Glutamatergic neuron (in vitro differentiated cells): Measurements from ENCODE around the gene GTF3C2. TPM values are rescaled to one million over a fixed set of nuclear protein-coding genes. Genes with fewer than 3 reads are reported as not detected.

Source experiments
- DNase-seq: peaks from one replicate; pipeline ENCODE4 v3.0.0; 2022
- H3K27ac Mint-ChIP-seq: one replicate; pipeline ENCODE4 v1.8.0; 2020; ENCODE audit warnings: mild to moderate bottlenecking, mixed read lengths, inconsistent platforms; ENCODE audit not compliant: unreplicated experiment
- H3K27me3 Mint-ChIP-seq: one replicate; pipeline ENCODE4 v1.8.0; 2020; ENCODE audit warnings: mild to moderate bottlenecking, moderate library complexity, mixed read lengths, inconsistent platforms; ENCODE audit not compliant: unreplicated experiment
- H3K36me3 Mint-ChIP-seq: one replicate; pipeline ENCODE4 v1.8.0; 2020; ENCODE audit warnings: mild to moderate bottlenecking, mixed read lengths, inconsistent platforms; ENCODE audit not compliant: unreplicated experiment
- H3K4me1 Mint-ChIP-seq: one replicate; pipeline ENCODE4 v1.8.0; 2020; ENCODE audit warnings: mild to moderate bottlenecking, low read depth, mixed read lengths, inconsistent platforms; ENCODE audit not compliant: unreplicated experiment
- H3K4me3 Mint-ChIP-seq: one replicate; pipeline ENCODE4 v1.8.0; 2020; ENCODE audit warnings: mild to moderate bottlenecking, mixed read lengths, inconsistent platforms; ENCODE audit not compliant: unreplicated experiment
- H3K9me3 Mint-ChIP-seq: one replicate; pipeline ENCODE4 v1.8.0; 2020; ENCODE audit warnings: mild to moderate bottlenecking, moderate library complexity, mixed read lengths, inconsistent platforms; ENCODE audit not compliant: unreplicated experiment
- total RNA-seq: library from RNA; stranded (reverse); fragmentation: NEBNext Ultra II Directional; extraction: Animal tissue kit (Norgen Biotek cat#: 25700); gene quantifications from one replicate; pipeline ENCODE4 v1.2.1, GENCODE V29; 2021; ENCODE audit not compliant: unreplicated experiment
- TF ChIP-seq, protein P1 (sequence below): fragments of 200-600 bp; sonication (generic); IDR thresholded peaks from one replicate; pipeline ENCODE4 v1.5.0; 2021; ENCODE audit not compliant: partially characterized antibody, unreplicated experiment

The GTF3C2 gene
- total RNA-seq, 1 donor from 2014 or later: 111 TPM

DNA sequence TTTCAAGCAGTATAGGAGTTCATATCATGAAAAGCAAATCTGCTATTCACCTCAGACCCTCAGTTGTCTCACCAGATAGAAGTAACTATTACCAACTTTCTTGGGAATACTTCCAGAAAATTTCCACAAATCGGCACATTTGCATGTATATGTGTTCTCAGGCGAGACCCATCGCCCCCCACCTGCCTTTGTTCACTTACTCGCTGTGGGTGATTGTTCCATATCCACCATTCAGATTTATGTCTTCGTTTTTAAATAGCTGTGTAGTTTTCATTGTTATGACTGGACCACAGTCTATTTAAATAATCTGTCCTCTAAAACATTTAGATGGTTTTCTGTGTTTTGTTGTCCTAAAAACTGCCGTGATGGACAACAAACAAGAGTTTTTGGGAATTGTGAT, 71.1 kb downstream of the GTF3C2 start:
- Mint-ChIP-seq H3K4me1 (peaks cover 26% of the 10 kb centered on the region), H3K27me3 (peaks cover 6% of the 10 kb centered on the region), H3K36me3 (no peaks in the 10 kb centered on the region), H3K27ac (no peak overlapping the region), H3K9me3 (peaks cover 6% of the 10 kb centered on the region), H3K4me3 (no peak overlapping the region)
- DNase-seq: no peak
- TF ChIP-seq, protein P1, sequence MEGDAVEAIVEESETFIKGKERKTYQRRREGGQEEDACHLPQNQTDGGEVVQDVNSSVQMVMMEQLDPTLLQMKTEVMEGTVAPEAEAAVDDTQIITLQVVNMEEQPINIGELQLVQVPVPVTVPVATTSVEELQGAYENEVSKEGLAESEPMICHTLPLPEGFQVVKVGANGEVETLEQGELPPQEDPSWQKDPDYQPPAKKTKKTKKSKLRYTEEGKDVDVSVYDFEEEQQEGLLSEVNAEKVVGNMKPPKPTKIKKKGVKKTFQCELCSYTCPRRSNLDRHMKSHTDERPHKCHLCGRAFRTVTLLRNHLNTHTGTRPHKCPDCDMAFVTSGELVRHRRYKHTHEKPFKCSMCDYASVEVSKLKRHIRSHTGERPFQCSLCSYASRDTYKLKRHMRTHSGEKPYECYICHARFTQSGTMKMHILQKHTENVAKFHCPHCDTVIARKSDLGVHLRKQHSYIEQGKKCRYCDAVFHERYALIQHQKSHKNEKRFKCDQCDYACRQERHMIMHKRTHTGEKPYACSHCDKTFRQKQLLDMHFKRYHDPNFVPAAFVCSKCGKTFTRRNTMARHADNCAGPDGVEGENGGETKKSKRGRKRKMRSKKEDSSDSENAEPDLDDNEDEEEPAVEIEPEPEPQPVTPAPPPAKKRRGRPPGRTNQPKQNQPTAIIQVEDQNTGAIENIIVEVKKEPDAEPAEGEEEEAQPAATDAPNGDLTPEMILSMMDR: no peak

DNA sequence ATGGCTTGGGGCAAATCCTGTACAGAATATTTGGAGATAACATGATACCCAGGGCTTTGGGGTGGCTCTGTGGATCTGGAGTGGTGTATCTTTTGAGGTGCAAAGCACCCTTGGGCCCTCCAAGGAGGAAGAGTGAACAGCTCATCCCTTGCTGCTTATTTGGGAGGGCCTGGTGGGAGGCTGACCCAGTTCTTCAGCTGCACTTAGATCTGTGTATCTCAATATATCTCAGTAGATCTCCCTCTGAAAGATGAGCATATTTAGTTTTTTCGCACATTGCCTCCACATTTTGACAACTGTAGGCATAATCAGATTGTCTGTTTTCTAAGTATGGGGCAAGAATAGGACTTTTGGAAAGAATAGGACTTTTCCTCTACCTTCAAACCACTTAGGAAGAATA, 71.6 kb downstream of the GTF3C2 start:
- TF ChIP-seq, protein P1: no peak
- no peak overlapping the region for H3K4me3 Mint-ChIP-seq
- no peaks in the 10 kb centered on the region for H3K36me3 Mint-ChIP-seq
- H3K27me3 Mint-ChIP-seq: peaks cover 6% of the 10 kb centered on the region
- peaks cover 6% of the 10 kb centered on the region for H3K9me3 Mint-ChIP-seq
- H3K27ac Mint-ChIP-seq: no peak overlapping the region
- DNase-seq: no peak
- peaks cover 26% of the 10 kb centered on the region for H3K4me1 Mint-ChIP-seq

DNA sequence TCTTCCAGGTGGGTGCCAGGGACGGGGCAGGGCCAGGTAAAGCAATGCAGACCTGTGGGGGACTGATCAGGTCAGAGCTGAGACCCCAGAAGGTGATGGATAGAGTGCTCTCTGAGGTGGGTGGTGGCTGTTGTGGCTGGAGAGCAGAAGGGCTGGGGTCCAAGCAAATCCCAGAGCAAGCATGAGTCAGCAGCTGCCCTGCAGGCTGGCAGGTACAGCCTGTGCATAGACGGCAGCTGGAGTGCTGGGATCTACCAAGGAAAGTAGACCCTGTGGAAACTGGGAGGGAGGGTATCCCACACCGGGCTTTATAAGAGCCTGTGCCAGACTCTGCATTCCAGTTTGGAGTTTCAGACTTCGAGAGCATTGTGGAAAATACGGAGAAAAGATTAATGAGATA, 73.7 kb downstream of the GTF3C2 start:
- DNase-seq: peak; percentile 44
- Mint-ChIP-seq H3K4me1 (peaks cover 26% of the 10 kb centered on the region), H3K4me3 (peak overlapping the region; percentile 81), H3K27ac (peak overlapping the region; percentile 76), H3K9me3 (peaks cover 6% of the 10 kb centered on the region), H3K27me3 (peaks cover 5% of the 10 kb centered on the region), H3K36me3 (no peaks in the 10 kb centered on the region)
- TF ChIP-seq, protein P1: no peak

DNA sequence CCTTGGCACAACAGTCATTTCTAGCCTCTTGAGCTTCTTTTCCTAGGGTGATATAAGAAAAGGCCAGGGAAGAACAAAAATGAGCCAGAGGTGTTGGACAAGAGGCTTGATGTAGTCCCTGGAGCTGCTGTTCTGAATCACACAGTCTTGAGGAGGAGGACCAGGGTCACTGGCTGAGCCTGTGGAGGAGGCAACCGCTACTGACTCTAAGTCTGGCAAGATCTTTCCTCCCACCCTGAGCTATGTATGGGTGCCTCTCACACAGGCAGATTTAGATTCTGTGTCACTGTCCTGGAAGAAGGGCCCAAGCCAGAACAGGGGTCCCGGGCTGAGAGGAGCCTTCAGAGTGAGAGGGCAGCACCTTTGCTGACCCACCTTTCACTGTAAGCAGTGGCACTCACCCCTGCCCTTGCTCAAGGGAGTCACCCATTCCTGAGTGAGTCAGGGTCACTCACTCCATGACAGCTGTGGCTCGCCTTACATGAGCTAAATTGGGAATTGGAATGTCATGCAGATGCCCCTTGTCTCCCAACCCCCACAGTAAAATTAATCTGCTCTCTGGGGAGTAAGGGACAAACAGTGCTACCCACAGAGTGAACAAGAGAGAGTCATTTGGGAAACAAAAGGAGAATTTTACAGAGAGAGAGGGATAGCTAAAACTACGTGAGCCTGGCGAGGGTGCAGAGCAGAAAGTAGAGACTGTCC, 74.6 kb downstream of the GTF3C2 start, which contains the start of gene TRIM54:
Gene TRIM54, plus strand, starts transcription at position 575 of the 705 bp plus-strand sequence. CDS start 303 bp downstream, outside the sequence.
- no peaks in the 10 kb centered on the region for H3K36me3 Mint-ChIP-seq
- DNase-seq: no peak

DNA sequence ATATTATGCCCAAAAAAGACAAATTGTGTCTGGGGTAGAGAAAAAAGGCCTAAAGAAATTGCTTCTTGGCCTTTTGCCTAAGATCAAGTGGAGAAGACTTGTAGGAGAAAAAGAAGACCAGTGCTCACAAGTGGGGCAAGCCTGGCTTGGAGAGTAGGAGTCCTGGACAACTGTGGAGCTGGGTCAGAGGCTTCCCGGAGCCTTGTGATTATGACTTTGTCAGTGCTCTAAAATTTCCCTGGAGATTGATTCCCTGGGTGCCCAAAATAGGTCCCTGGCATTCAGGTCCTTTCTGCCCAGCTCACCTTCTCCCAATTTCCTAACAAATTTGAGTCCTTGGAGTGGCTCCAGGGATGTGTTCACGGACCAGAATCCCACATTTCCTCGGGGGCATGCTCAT, 75.1 kb downstream of the GTF3C2 start:
- H3K4me3 Mint-ChIP-seq: no peak overlapping the region
- peaks cover 2% of the 10 kb centered on the region for H3K27me3 Mint-ChIP-seq
- H3K4me1 Mint-ChIP-seq: peaks cover 26% of the 10 kb centered on the region
- H3K9me3 Mint-ChIP-seq: peaks cover 8% of the 10 kb centered on the region
- no peaks in the 10 kb centered on the region for H3K36me3 Mint-ChIP-seq
- no peak for DNase-seq
- TF ChIP-seq, protein P1: no peak
- H3K27ac Mint-ChIP-seq: peak overlapping the region; percentile 53

More for the DNA sequence above, 74.6 kb downstream of the GTF3C2 start, which contains the start of gene TRIM54:
- Mint-ChIP-seq H3K4me1 (peaks cover 26% of the 10 kb centered on the region), H3K27ac (peak within 1 kb of the TSS; percentile 76), H3K4me3 (peak within 1 kb of the TSS; percentile 81), H3K9me3 (peaks cover 8% of the 10 kb centered on the region), H3K27me3 (peaks cover 2% of the 10 kb centered on the region)
- TF ChIP-seq, protein P1: no peak
